ENCODE results near the gene AUH.
"Not testable (repeated sequence)": the region's sequence is repeated elsewhere in the genome, so short reads cannot be mapped to it uniquely, and the experiment has no call there.

- TF ChIP-seq CTCF (IDR thresholded peaks at IDR 0.05); ZFX (IDR thresholded peaks at IDR 0.05; ENCODE audit: borderline replicate concordance): not testable (repeated sequence)
Measured at GRCh38 chr9:91389686-91390085, 28.0 kb upstream of the AUH start.

All from 22Rv1 (cell line).